GM21825 (cell line): ENCODE measurements around the gene CD46.
"Not testable (repeated sequence)": the region's sequence is repeated elsewhere in the genome, so short reads cannot be mapped to it uniquely, and the experiment has no call there.

ENCODE experiments used
- ATAC-seq: cut with Tn5 transposase; IDR thresholded peaks from one replicate; pipeline ENCODE4 v1.9.1; 2021; ENCODE audit warnings: mild to moderate bottlenecking, moderate library complexity; ENCODE audit not compliant: unreplicated experiment

CD46 gene

GRCh38 chr1:207751790-207752455 is at the start of gene CD46:
Gene CD46, plus strand, starts transcription at chr1:207752054. Its CDS starts 159 bp downstream, at chr1:207752213.
- ATAC-seq = peak; percentile 96

GRCh38 chr1:207702317-207702716 is 49.5 kb upstream of the CD46 start:
- no peak for ATAC-seq

- ATAC-seq = no peak
These were observed 48.1 kb upstream of the CD46 start for GRCh38 chr1:207703712-207704111.

- not testable (repeated sequence) for ATAC-seq
These were observed 43.9 kb upstream of the CD46 start for GRCh38 chr1:207708004-207708403.

GRCh38 chr1:207711285-207711684 is 40.6 kb upstream of the CD46 start:
- no peak for ATAC-seq

GRCh38 chr1:207712701-207713100 is 39.2 kb upstream of the CD46 start:
- not testable (repeated sequence) for ATAC-seq

GRCh38 chr1:207713529-207713928 is 38.3 kb upstream of the CD46 start:
- ATAC-seq = no peak

GRCh38 chr1:207719234-207719633 is 32.6 kb upstream of the CD46 start:
- ATAC-seq = no peak

- not testable (repeated sequence) for ATAC-seq
These were observed 23.5 kb upstream of the CD46 start for GRCh38 chr1:207728200-207728858.

GRCh38 chr1:207737503-207738157 is 14.2 kb upstream of the CD46 start:
- not testable (repeated sequence) for ATAC-seq

GRCh38 chr1:207738158-207738659 is 13.6 kb upstream of the CD46 start:
- ATAC-seq = not testable (repeated sequence)

- no peak for ATAC-seq
These were observed 11.6 kb upstream of the CD46 start for GRCh38 chr1:207740207-207740606.

- ATAC-seq = no peak
These were observed 8.9 kb upstream of the CD46 start for GRCh38 chr1:207742850-207743555.

- ATAC-seq = no peak
These were observed 7.8 kb upstream of the CD46 start for GRCh38 chr1:207744000-207744534.

GRCh38 chr1:207745285-207745684 is 6.6 kb upstream of the CD46 start:
- no peak for ATAC-seq

GRCh38 chr1:207745839-207746767 is 5.8 kb upstream of the CD46 start:
- ATAC-seq = no peak

GRCh38 chr1:207747627-207748492 is 4.0 kb upstream of the CD46 start:
- ATAC-seq = no peak

- ATAC-seq = no peak
These were observed 2.9 kb upstream of the CD46 start for GRCh38 chr1:207748737-207749528.
